HEK293 (cell line): ENCODE results near the gene GTPBP3.

Source experiments
- HOXA7 ChIP-seq: sonication (generic); formaldehyde crosslinking; IDR thresholded peaks from 2 replicates; pipeline ENCODE4 v1.8.1; 2022; ENCODE audit warnings: missing genetic modification reagents, borderline replicate concordance
- MYNN ChIP-seq: fragments of 450-650 bp; formaldehyde crosslinking; IDR thresholded peaks from 2 replicates; pipeline ENCODE4 v1.5.1; 2016; ENCODE audit warnings: missing biosample characterization, missing genetic modification characterization, borderline replicate concordance
- OSR2 ChIP-seq: fragments of 450-650 bp; formaldehyde crosslinking; IDR thresholded peaks from 2 replicates; pipeline ENCODE4 v1.5.1; 2016; ENCODE audit warnings: missing biosample characterization, missing genetic modification characterization
- PBX3 ChIP-seq: sonication (generic); formaldehyde crosslinking; IDR thresholded peaks from 2 replicates; pipeline ENCODE4 v1.8.1; 2022; ENCODE audit warnings: mild to moderate bottlenecking, moderate library complexity, missing genetic modification reagents
- ZFHX2 ChIP-seq: fragments of 450-650 bp; formaldehyde crosslinking; conservative IDR thresholded peaks from 2 replicates; pipeline ENCODE4 v1.5.1; 2016; ENCODE audit warnings: missing biosample characterization, missing genetic modification characterization
- ZFP69B ChIP-seq: fragments of 450-650 bp; formaldehyde crosslinking; IDR thresholded peaks from 2 replicates; pipeline ENCODE4 v1.5.1; 2016; ENCODE audit warnings: missing biosample characterization, missing genetic modification characterization
- ZIC2 ChIP-seq: fragments of 450-650 bp; formaldehyde crosslinking; IDR thresholded peaks from 2 replicates; pipeline ENCODE4 v1.5.1; 2016; ENCODE audit warnings: missing biosample characterization, missing genetic modification characterization
- ZNF211 ChIP-seq: fragments of 450-650 bp; formaldehyde crosslinking; IDR thresholded peaks from 2 replicates; pipeline ENCODE4 v1.5.1; 2016; ENCODE audit warnings: low read depth, missing biosample characterization, missing genetic modification characterization
- ZNF248 ChIP-seq: fragments of 450-650 bp; formaldehyde crosslinking; IDR thresholded peaks from 2 replicates; pipeline ENCODE4 v1.5.1; 2017; ENCODE audit warnings: missing biosample characterization, missing genetic modification characterization
- ZNF280D ChIP-seq: fragments of 450-650 bp; formaldehyde crosslinking; IDR thresholded peaks from 2 replicates; pipeline ENCODE4 v1.5.1; 2016; ENCODE audit warnings: missing biosample characterization, missing genetic modification characterization
- ZNF37A ChIP-seq: fragments of 450-650 bp; IDR thresholded peaks from 2 replicates; pipeline ENCODE4 v1.5.1; 2018; ENCODE audit warnings: missing biosample characterization, missing genetic modification characterization
- ZNF488 ChIP-seq: fragments of 450-650 bp; formaldehyde crosslinking; IDR thresholded peaks from 2 replicates; pipeline ENCODE4 v1.5.1; 2016; ENCODE audit warnings: missing biosample characterization, missing genetic modification characterization
- ZNF544 ChIP-seq: fragments of 450-650 bp; formaldehyde crosslinking; IDR thresholded peaks from 2 replicates; pipeline ENCODE4 v1.5.0; 2017; ENCODE audit warnings: missing biosample characterization, missing genetic modification characterization
- ZNF548 ChIP-seq: fragments of 450-650 bp; formaldehyde crosslinking; IDR thresholded peaks from 2 replicates; pipeline ENCODE4 v1.5.1; 2016; ENCODE audit warnings: missing biosample characterization, missing genetic modification characterization
- ZNF560 ChIP-seq: fragments of 450-650 bp; formaldehyde crosslinking; IDR thresholded peaks from 2 replicates; pipeline ENCODE4 v1.5.1; 2017; ENCODE audit warnings: missing biosample characterization, missing genetic modification characterization, borderline replicate concordance
- ZNF580 ChIP-seq: fragments of 450-650 bp; formaldehyde crosslinking; IDR thresholded peaks from 2 replicates; pipeline ENCODE4 v1.5.1; 2016; ENCODE audit warnings: missing biosample characterization, missing genetic modification characterization
- ZNF600 ChIP-seq: fragments of 450-650 bp; formaldehyde crosslinking; IDR thresholded peaks from 2 replicates; pipeline ENCODE4 v1.5.1; 2016; ENCODE audit warnings: missing biosample characterization, missing genetic modification characterization
- ZNF610 ChIP-seq: fragments of 450-650 bp; formaldehyde crosslinking; IDR thresholded peaks from 2 replicates; pipeline ENCODE4 v1.5.1; 2016; ENCODE audit warnings: missing biosample characterization, missing genetic modification characterization, borderline replicate concordance
- ZNF645 ChIP-seq: fragments of 450-650 bp; formaldehyde crosslinking; IDR thresholded peaks from 2 replicates; pipeline ENCODE4; 2016; ENCODE audit warnings: missing biosample characterization, missing genetic modification characterization
- ZNF654 ChIP-seq: fragments of 450-650 bp; formaldehyde crosslinking; IDR thresholded peaks from 2 replicates; pipeline ENCODE4 v1.5.1; 2016; ENCODE audit warnings: low read depth, missing biosample characterization, missing genetic modification characterization
- ZNF660 ChIP-seq: fragments of 450-650 bp; IDR thresholded peaks from 2 replicates; pipeline ENCODE4 v1.5.1; 2018; ENCODE audit warnings: missing biosample characterization, mild to moderate bottlenecking, missing genetic modification characterization
- ZNF677 ChIP-seq: fragments of 450-650 bp; IDR thresholded peaks from 2 replicates; pipeline ENCODE4 v1.5.0; 2018; ENCODE audit warnings: missing biosample characterization, mild to moderate bottlenecking, missing genetic modification characterization, moderate library complexity
- ZNF785 ChIP-seq: fragments of 450-650 bp; formaldehyde crosslinking; IDR thresholded peaks from 2 replicates; pipeline ENCODE4 v1.5.1; 2016; ENCODE audit warnings: missing biosample characterization, missing genetic modification characterization
- ZNF843 ChIP-seq: fragments of 450-650 bp; formaldehyde crosslinking; IDR thresholded peaks from 2 replicates; pipeline ENCODE4 v1.5.1; 2016; ENCODE audit warnings: missing biosample characterization, missing genetic modification characterization
- TF ChIP-seq, protein P1 (sequence below): fragments of 450-650 bp; formaldehyde crosslinking; IDR thresholded peaks from 2 replicates; pipeline ENCODE4 v1.5.1; 2016; ENCODE audit warnings: missing biosample characterization, missing genetic modification characterization
- TF ChIP-seq, protein P2 (sequence below): fragments of 450-650 bp; formaldehyde crosslinking; IDR thresholded peaks from 2 replicates; pipeline ENCODE4 v1.5.1; 2016; ENCODE audit warnings: missing biosample characterization, missing genetic modification characterization
- TF ChIP-seq, protein P3 (sequence below): fragments of 450-650 bp; formaldehyde crosslinking; IDR thresholded peaks from 2 replicates; pipeline ENCODE4 v1.5.1; 2016; ENCODE audit warnings: missing biosample characterization, missing genetic modification characterization

Gene GTPBP3

DNA sequence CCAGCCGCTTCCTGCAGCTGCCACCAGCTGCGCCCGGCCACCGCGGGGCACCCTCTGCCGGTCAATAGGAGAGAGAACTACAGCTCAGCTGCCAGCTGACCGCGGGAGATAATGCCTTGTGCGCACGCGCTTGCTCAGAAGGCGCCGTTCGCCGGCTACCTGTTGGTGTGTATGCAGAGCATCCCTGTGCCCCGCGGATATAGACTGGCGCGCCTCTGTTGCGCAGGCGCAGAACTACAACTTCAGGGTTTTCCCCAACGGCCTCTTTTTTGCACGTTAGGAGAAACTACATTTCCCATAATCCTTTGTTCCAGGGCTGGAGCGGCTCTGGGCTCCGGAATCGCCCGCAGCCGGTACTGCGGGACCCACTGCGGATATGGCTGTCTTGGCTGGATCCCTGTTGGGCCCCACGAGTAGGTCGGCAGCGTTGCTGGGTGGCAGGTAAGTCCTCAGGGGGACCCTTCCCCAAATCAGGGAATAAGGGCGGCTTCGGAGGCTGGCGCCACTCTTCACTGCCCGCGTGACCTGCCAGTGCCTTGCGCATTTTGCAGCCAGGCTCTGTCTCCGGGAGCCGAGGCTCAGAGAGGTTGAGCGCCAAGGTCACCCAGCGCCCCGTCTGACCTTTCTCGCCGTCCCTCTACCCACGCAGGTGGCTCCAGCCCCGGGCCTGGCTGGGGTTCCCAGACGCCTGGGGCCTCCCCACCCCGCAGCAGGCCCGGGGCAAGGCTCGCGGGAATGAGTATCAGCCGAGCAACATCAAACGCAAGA is 31.7 kb upstream of the GTPBP3 start, which contains the start of gene MRPL34 (continued):
- TF ChIP-seq ZNF488 (tag by site-specific recombination) (no peak), ZFHX2 (tag by site-specific recombination) (0 out of 2 replicates have a peak, but pooled peaks have one; percentile 22), ZNF248 (no peak), ZNF610 (tag by site-specific recombination) (peak; percentile 34; the same call in 1 of the 2 replicates), ZNF211 (tag by site-specific recombination) (no peak), ZNF280D (no peak), ZNF677 (tag by site-specific recombination) (no peak), ZNF580 (no peak; the same call in 1 of the 2 replicates), ZNF548 (no peak), ZNF645 (tag by site-specific recombination) (no peak), ZNF843 (tag by site-specific recombination) (peak; percentile 82; the same call in 1 of the 2 replicates), OSR2 (peak; percentile 88), HOXA7 (CRISPR knock-in tag) (no peak), ZIC2 (tag by site-specific recombination) (peak; percentile 99), ZNF560 (tag by site-specific recombination) (no peak), ZNF600 (tag by site-specific recombination) (peak; percentile 89), PBX3 (CRISPR knock-in tag) (0 out of 2 replicates have a peak, but pooled peaks have one; percentile 39), ZNF660 (tag by site-specific recombination) (peak; percentile 59; the same call in 1 of the 2 replicates), ZNF37A (no peak), ZNF654 (peak; percentile 37), MYNN (no peak), ZNF785 (tag by site-specific recombination) (no peak), ZFP69B (tag by site-specific recombination) (peak; percentile 99), ZNF544 (tag by site-specific recombination) (no peak)
- TF ChIP-seq, protein P1, sequence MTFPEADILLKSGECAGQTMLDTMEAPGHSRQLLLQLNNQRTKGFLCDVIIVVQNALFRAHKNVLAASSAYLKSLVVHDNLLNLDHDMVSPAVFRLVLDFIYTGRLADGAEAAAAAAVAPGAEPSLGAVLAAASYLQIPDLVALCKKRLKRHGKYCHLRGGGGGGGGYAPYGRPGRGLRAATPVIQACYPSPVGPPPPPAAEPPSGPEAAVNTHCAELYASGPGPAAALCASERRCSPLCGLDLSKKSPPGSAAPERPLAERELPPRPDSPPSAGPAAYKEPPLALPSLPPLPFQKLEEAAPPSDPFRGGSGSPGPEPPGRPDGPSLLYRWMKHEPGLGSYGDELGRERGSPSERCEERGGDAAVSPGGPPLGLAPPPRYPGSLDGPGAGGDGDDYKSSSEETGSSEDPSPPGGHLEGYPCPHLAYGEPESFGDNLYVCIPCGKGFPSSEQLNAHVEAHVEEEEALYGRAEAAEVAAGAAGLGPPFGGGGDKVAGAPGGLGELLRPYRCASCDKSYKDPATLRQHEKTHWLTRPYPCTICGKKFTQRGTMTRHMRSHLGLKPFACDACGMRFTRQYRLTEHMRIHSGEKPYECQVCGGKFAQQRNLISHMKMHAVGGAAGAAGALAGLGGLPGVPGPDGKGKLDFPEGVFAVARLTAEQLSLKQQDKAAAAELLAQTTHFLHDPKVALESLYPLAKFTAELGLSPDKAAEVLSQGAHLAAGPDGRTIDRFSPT (tag by site-specific recombination), result peak; percentile 99; the same call in 1 of the 2 replicates
- TF ChIP-seq, protein P2, sequence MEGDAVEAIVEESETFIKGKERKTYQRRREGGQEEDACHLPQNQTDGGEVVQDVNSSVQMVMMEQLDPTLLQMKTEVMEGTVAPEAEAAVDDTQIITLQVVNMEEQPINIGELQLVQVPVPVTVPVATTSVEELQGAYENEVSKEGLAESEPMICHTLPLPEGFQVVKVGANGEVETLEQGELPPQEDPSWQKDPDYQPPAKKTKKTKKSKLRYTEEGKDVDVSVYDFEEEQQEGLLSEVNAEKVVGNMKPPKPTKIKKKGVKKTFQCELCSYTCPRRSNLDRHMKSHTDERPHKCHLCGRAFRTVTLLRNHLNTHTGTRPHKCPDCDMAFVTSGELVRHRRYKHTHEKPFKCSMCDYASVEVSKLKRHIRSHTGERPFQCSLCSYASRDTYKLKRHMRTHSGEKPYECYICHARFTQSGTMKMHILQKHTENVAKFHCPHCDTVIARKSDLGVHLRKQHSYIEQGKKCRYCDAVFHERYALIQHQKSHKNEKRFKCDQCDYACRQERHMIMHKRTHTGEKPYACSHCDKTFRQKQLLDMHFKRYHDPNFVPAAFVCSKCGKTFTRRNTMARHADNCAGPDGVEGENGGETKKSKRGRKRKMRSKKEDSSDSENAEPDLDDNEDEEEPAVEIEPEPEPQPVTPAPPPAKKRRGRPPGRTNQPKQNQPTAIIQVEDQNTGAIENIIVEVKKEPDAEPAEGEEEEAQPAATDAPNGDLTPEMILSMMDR (tag by site-specific recombination), result peak; percentile 100
- TF ChIP-seq, protein P3, sequence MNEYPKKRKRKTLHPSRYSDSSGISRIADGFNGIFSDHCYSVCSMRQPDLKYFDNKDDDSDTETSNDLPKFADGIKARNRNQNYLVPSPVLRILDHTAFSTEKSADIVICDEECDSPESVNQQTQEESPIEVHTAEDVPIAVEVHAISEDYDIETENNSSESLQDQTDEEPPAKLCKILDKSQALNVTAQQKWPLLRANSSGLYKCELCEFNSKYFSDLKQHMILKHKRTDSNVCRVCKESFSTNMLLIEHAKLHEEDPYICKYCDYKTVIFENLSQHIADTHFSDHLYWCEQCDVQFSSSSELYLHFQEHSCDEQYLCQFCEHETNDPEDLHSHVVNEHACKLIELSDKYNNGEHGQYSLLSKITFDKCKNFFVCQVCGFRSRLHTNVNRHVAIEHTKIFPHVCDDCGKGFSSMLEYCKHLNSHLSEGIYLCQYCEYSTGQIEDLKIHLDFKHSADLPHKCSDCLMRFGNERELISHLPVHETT, result 0 out of 2 replicates have a peak, but pooled peaks have one; percentile 12
